CD14-positive monocyte (primary cell): ENCODE data around the gene DOCK1. TPM values are rescaled to one million over a fixed set of nuclear protein-coding genes. Genes with fewer than 3 reads are reported as not detected.
"Not testable (repeated sequence)": the region's sequence is repeated elsewhere in the genome, so short reads cannot be mapped to it uniquely, and the experiment has no call there.

Experiments used
- DNase-seq, 3 donors: peaks; one replicate each; pipeline ENCODE4 v3.0.0-alpha.2; 2011 to 2022
- H2AFZ ChIP-seq: 2 replicates; pipeline ENCODE4 v1.6.0; 2012; ENCODE audit warnings: mild to moderate bottlenecking, low read depth, low read length, inconsistent platforms; ENCODE audit not compliant: insufficient read depth, poor library complexity, severe bottlenecking
- H3K27ac ChIP-seq, 2 donors: 1 replicate in 1 of 2; 2 replicates in 1 of 2; pipeline ENCODE4 v1.5.1; 2012 to 2013; ENCODE audit warnings: low read length in 2 of 2, control low read depth in 1 of 2, inconsistent platforms in 1 of 2, low read depth in 1 of 2, mild to moderate bottlenecking in 1 of 2
- H3K27me3 ChIP-seq, 2 donors: one replicate each; pipeline versions ENCODE4 v1.6.0 to v1.6.1; 2011 to 2013; ENCODE audit warnings: low read length in 2 of 2; ENCODE audit not compliant: control insufficient read depth in 2 of 2, insufficient read depth in 2 of 2
- H3K36me3 ChIP-seq, 2 donors: replicated peaks in 1 of 2; 1 replicate in 1 of 2; 2 replicates in 1 of 2; pipeline versions ENCODE4 v1.5.1 to v1.6.1; 2012 to 2013; ENCODE audit warnings: low read length in 2 of 2, control low read depth in 1 of 2, inconsistent platforms in 1 of 2, mild to moderate bottlenecking in 1 of 2; ENCODE audit not compliant: insufficient read depth in 2 of 2, control insufficient read depth in 1 of 2
- H3K4me1 ChIP-seq, 2 donors: 1 replicate in 1 of 2; 2 replicates in 1 of 2; pipeline versions ENCODE4 v1.5.1 to v1.6.1; 2012 to 2013; ENCODE audit warnings: low read length in 2 of 2, control low read depth in 1 of 2, inconsistent platforms in 1 of 2, mild to moderate bottlenecking in 1 of 2, moderate library complexity in 1 of 2; ENCODE audit not compliant: insufficient read depth in 2 of 2, control insufficient read depth in 1 of 2
- H3K4me2 ChIP-seq: replicated peaks from 2 replicates; pipeline ENCODE3; 2012; ENCODE audit warnings: low read length, moderate library complexity, mild to moderate bottlenecking; ENCODE audit not compliant: poor library complexity, severe bottlenecking; ENCODE audit errors: extremely low read depth
- H3K4me3 ChIP-seq, 3 experiments: fragments of 200-600 bp in 1 of 3; sonication (generic) in 1 of 3; replicated peaks in 1 of 3; 1 replicate in 2 of 3; 2 replicates in 1 of 3; pipeline ENCODE4 v1.5.1; 2011 to 2013; ENCODE audit warnings: low read length in 3 of 3, mild to moderate bottlenecking in 3 of 3, control low read depth in 2 of 3, low read depth in 2 of 3, inconsistent platforms in 1 of 3, moderate library complexity in 1 of 3
- H3K79me2 ChIP-seq: 2 replicates; pipeline ENCODE4 v1.6.0; 2012; ENCODE audit warnings: mild to moderate bottlenecking, control low read depth, inconsistent platforms, low read length, moderate library complexity; ENCODE audit not compliant: insufficient read depth
- H3K9ac ChIP-seq: 2 replicates; pipeline ENCODE4 v1.6.0; 2017; ENCODE audit warnings: low read length, mild to moderate bottlenecking; ENCODE audit not compliant: insufficient read depth, poor library complexity, severe bottlenecking
- H3K9me3 ChIP-seq, 2 donors: replicated peaks in 1 of 2; 1 replicate in 1 of 2; 2 replicates in 1 of 2; pipeline versions ENCODE4 v1.5.1 to v1.6.1; 2012 to 2013; ENCODE audit warnings: low read length in 2 of 2, control low read depth in 1 of 2; ENCODE audit not compliant: control insufficient read depth in 1 of 2, insufficient read depth in 1 of 2
- H4K20me1 ChIP-seq: 2 replicates; pipeline ENCODE4 v1.6.0; 2012; ENCODE audit warnings: mild to moderate bottlenecking, low read length, control low read depth, moderate library complexity; ENCODE audit not compliant: insufficient read depth
- H3K27ac Mint-ChIP-seq, 7 donors: one replicate each; pipeline ENCODE4 v1.8.0; 2020; ENCODE audit warnings: mild to moderate bottlenecking in 7 of 7, mixed read lengths in 7 of 7, moderate library complexity in 6 of 7, inconsistent platforms in 2 of 7
- H3K27me3 Mint-ChIP-seq, 3 donors: one replicate each; pipeline ENCODE4 v1.8.0; 2021 to 2022; ENCODE audit warnings: low read depth in 3 of 3, mild to moderate bottlenecking in 3 of 3, mixed read lengths in 3 of 3, moderate library complexity in 3 of 3, inconsistent platforms in 1 of 3
- H3K36me3 Mint-ChIP-seq, 2 donors: one replicate each; pipeline ENCODE4 v1.8.0; 2020; ENCODE audit warnings: mixed read lengths in 2 of 2, inconsistent platforms in 1 of 2, mild to moderate bottlenecking in 1 of 2
- H3K4me1 Mint-ChIP-seq: one replicate; pipeline ENCODE4 v1.8.0; 2020; ENCODE audit warnings: mild to moderate bottlenecking, mixed read lengths
- H3K4me3 Mint-ChIP-seq, 2 donors: one replicate each; pipeline ENCODE4 v1.8.0; 2020; ENCODE audit warnings: mild to moderate bottlenecking in 2 of 2, mixed read lengths in 2 of 2, moderate library complexity in 1 of 2
- H3K9me3 Mint-ChIP-seq, 7 donors: one replicate each; pipeline ENCODE4 v1.8.0; 2020 to 2022; ENCODE audit warnings: mixed read lengths in 7 of 7, mild to moderate bottlenecking in 6 of 7, moderate library complexity in 6 of 7, inconsistent platforms in 2 of 7
- WGBS: methylation state at CpG from one replicate; pipeline ENCODE4 v1.1.5; 2013; ENCODE audit warnings: missing lambda C conversion rate; ENCODE audit not compliant: insufficient coverage; 5-methylcytosine and 5-hydroxymethylcytosine counted together
- intact Hi-C, 2 donors: fragments of 100-400 bp; cut with micrococcal nuclease; formaldehyde crosslinking; loops; one replicate each; pipeline versions ENCODE4 v1.15.0 to v1.15.1; 2023
- polyA plus RNA-seq, 3 donors: library from polyadenylated mRNA; depleted of rRNA in 1 of 3; unstranded in 2 of 3; stranded (reverse) in 1 of 3; fragments of 300-500 nt in 2 of 3; fragments of >200 nt in 1 of 3; fragmentation: Illumina TruSeq in 2 of 3; gene quantifications; 1 replicate in 2 of 3; 2 replicates in 1 of 3; pipeline ENCODE4 v1.2.3, GENCODE V29; 2012 to 2021
- TF ChIP-seq, protein P1 (sequence below): fragments of 200-600 bp; IDR thresholded peaks from one replicate; pipeline ENCODE4 v1.8.0; 2022; ENCODE audit warnings: antibody characterized with exemption, mild to moderate bottlenecking

The DOCK1 gene
- polyA plus RNA-seq, 3 donors: 0.31 to 0.35 TPM; not detected in 1

DNA sequence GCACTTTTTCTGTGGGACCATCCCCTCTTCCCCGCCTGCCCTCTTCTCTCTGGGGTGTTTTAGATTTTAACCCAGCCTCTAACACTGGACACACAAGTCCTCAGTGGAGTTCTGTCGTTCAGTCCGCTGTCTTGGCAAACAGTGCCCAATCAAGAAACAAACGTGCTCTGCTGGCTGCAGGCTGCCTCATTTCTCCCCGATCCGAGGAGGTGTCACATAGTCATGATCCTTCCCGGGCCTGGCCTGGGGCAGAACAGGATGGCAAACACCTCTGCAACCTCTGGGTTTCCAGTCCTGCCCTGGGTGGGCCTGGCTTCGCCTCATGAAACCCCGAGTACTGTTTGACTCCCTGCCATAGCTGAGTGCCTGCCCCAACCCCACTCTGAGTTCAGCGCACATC is 402.1 kb downstream of the DOCK1 start:
- Mint-ChIP-seq H3K27me3 (peaks cover 0 to 2% (median 2%) of the 10 kb centered on the region in 3 donors), H3K4me3 (no peak overlapping the region), H3K9me3 (peaks cover 0 to 2% (median 0%) of the 10 kb centered on the region in 7 donors), H3K4me1 (no peaks in the 10 kb centered on the region), H3K27ac (peak overlapping the region in 1 of 7 donors; percentile 73), H3K36me3 (no peaks in the 10 kb centered on the region)
- Histone ChIP-seq H2AFZ (no peak overlapping the region), H3K27me3 (no peaks in the 10 kb centered on the region), H3K9me3 (no peaks in the 10 kb centered on the region), H3K36me3 (no peaks in the 10 kb centered on the region), H4K20me1 (no peaks in the 10 kb centered on the region), H3K79me2 (no peaks in the 10 kb centered on the region), H3K4me3 (no peak overlapping the region), H3K27ac (no peak overlapping the region), H3K4me2 (no peak overlapping the region), H3K9ac (no peak overlapping the region), H3K4me1 (no peaks in the 10 kb centered on the region)
- 92% methylated on average over 9 of the region's 10 CpGs for WGBS
- no peak for DNase-seq
- TF ChIP-seq, protein P1, sequence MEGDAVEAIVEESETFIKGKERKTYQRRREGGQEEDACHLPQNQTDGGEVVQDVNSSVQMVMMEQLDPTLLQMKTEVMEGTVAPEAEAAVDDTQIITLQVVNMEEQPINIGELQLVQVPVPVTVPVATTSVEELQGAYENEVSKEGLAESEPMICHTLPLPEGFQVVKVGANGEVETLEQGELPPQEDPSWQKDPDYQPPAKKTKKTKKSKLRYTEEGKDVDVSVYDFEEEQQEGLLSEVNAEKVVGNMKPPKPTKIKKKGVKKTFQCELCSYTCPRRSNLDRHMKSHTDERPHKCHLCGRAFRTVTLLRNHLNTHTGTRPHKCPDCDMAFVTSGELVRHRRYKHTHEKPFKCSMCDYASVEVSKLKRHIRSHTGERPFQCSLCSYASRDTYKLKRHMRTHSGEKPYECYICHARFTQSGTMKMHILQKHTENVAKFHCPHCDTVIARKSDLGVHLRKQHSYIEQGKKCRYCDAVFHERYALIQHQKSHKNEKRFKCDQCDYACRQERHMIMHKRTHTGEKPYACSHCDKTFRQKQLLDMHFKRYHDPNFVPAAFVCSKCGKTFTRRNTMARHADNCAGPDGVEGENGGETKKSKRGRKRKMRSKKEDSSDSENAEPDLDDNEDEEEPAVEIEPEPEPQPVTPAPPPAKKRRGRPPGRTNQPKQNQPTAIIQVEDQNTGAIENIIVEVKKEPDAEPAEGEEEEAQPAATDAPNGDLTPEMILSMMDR: no peak
- intact Hi-C loops: no loop called here

DNA sequence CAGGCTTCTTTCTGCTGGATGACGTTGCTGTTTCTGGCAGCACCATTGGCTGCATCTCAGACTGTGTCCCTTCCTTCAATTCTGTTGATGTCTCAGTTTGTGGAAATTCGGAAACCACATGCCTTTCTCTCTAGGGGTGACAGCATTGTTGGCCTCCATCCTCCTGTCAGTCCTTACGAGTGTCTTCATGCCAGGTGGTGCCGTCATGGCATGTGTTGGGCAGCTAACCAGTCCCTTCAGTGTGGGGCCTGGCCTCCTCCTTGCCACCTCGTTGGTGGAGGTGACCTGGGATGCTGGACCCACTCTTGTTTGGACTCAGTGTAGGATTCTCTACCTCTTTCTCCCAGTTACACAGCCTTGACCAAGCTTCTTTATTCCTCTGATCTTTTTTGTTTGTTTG is 402.8 kb downstream of the DOCK1 start:
- H3K4me1 ChIP-seq: no peaks in the 10 kb centered on the region
- no peaks in the 10 kb centered on the region for H3K9me3 ChIP-seq
- peaks cover 0 to 4% (median 2%) of the 10 kb centered on the region in 3 donors for H3K27me3 Mint-ChIP-seq
- H3K9me3 Mint-ChIP-seq: peaks cover 0 to 1% (median 0%) of the 10 kb centered on the region in 7 donors
- H3K27ac ChIP-seq: no peak overlapping the region
- no peak overlapping the region for H2AFZ ChIP-seq
- H3K4me2 ChIP-seq: no peak overlapping the region
- no peaks in the 10 kb centered on the region for H3K36me3 ChIP-seq
- H3K36me3 Mint-ChIP-seq: no peaks in the 10 kb centered on the region
- no peaks in the 10 kb centered on the region for H4K20me1 ChIP-seq
- no peak for DNase-seq
- WGBS: 94% methylated on average over 3 of the region's 5 CpGs
- H3K27ac Mint-ChIP-seq: no peak overlapping the region
- H3K9ac ChIP-seq: no peak overlapping the region
- TF ChIP-seq, protein P1: no peak
- no peak overlapping the region for H3K4me3 Mint-ChIP-seq
- H3K27me3 ChIP-seq: no peaks in the 10 kb centered on the region
- no peak overlapping the region for H3K4me3 ChIP-seq
- H3K4me1 Mint-ChIP-seq: no peaks in the 10 kb centered on the region
- intact Hi-C loops: no loop called here
- no peaks in the 10 kb centered on the region for H3K79me2 ChIP-seq

DNA sequence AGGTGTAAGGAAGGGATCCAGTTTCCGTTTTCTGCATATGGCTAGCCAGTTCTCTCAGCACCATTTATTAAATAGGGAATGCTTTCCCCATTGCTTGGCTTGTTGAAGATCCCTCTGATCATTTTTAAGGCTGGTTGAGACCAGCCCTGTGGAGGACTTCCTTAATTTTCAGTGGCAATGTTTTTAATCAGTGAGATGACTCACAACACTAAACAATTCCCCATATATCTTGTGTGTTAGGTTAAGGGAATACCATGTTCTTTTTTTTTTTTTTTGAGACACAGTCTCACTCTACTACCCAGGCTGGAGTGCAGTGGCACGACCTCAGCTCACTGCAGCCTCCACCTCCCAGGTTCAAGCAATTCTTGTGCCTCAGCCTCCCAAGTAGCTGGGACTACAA is 404.4 kb downstream of the DOCK1 start:
- H3K9me3 ChIP-seq, H3K4me1 ChIP-seq, H4K20me1 ChIP-seq, H3K36me3 ChIP-seq, H3K27me3 Mint-ChIP-seq, H3K9ac ChIP-seq, intact Hi-C loops, H2AFZ ChIP-seq, H3K36me3 Mint-ChIP-seq, H3K9me3 Mint-ChIP-seq, H3K4me3 Mint-ChIP-seq, H3K4me3 ChIP-seq, H3K27ac ChIP-seq, H3K4me1 Mint-ChIP-seq, H3K27me3 ChIP-seq, H3K79me2 ChIP-seq, H3K4me2 ChIP-seq, H3K27ac Mint-ChIP-seq, DNase-seq: not testable (repeated sequence)
- WGBS: no CpG with 5 or more reads among the region's 2 CpGs
